Measurements from ENCODE around the gene SPACA6. TPM values are rescaled to one million over a fixed set of nuclear protein-coding genes. Genes with fewer than 3 reads are reported as not detected.

SPACA6 gene
- total RNA-seq, 1 donor from 2014 or later = 27.2 TPM

GRCh38 chr19:51691584-51692428 is 1.3 kb upstream of the SPACA6 start:
- Mint-ChIP-seq H3K4me3 (ENCODE audit: unreplicated experiment) (peak overlapping the region; percentile 83), H3K27ac (ENCODE audit: unreplicated experiment) (peak overlapping the region; percentile 24), H3K9me3 (ENCODE audit: unreplicated experiment) (peaks cover 23% of the 10 kb centered on the region), H3K4me1 (ENCODE audit: low read depth, unreplicated experiment) (peaks cover 21% of the 10 kb centered on the region), H3K36me3 (ENCODE audit: unreplicated experiment) (peaks cover 25% of the 10 kb centered on the region), H3K27me3 (ENCODE audit: unreplicated experiment) (peaks cover 16% of the 10 kb centered on the region)
- TF ChIP-seq, protein P1, sequence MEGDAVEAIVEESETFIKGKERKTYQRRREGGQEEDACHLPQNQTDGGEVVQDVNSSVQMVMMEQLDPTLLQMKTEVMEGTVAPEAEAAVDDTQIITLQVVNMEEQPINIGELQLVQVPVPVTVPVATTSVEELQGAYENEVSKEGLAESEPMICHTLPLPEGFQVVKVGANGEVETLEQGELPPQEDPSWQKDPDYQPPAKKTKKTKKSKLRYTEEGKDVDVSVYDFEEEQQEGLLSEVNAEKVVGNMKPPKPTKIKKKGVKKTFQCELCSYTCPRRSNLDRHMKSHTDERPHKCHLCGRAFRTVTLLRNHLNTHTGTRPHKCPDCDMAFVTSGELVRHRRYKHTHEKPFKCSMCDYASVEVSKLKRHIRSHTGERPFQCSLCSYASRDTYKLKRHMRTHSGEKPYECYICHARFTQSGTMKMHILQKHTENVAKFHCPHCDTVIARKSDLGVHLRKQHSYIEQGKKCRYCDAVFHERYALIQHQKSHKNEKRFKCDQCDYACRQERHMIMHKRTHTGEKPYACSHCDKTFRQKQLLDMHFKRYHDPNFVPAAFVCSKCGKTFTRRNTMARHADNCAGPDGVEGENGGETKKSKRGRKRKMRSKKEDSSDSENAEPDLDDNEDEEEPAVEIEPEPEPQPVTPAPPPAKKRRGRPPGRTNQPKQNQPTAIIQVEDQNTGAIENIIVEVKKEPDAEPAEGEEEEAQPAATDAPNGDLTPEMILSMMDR (IDR thresholded peaks at IDR 0.05; ENCODE audit: partially characterized antibody, unreplicated experiment) = no peak
- DNase-seq = peak; percentile 29

GRCh38 chr19:51692468-51692867 is 662 bp upstream of the SPACA6 start:
- peaks cover 21% of the 10 kb centered on the region for H3K9me3 Mint-ChIP-seq (ENCODE audit: unreplicated experiment)
- H3K27me3 Mint-ChIP-seq (ENCODE audit: unreplicated experiment) = peaks cover 16% of the 10 kb centered on the region
- no peak for DNase-seq
- no peak overlapping the region for H3K27ac Mint-ChIP-seq (ENCODE audit: unreplicated experiment)
- peaks cover 18% of the 10 kb centered on the region for H3K4me1 Mint-ChIP-seq (ENCODE audit: low read depth, unreplicated experiment)
- TF ChIP-seq, protein P1 (IDR thresholded peaks at IDR 0.05; ENCODE audit: partially characterized antibody, unreplicated experiment) = no peak
- H3K36me3 Mint-ChIP-seq (ENCODE audit: unreplicated experiment) = peaks cover 30% of the 10 kb centered on the region
- H3K4me3 Mint-ChIP-seq (ENCODE audit: unreplicated experiment) = no peak overlapping the region

- Mint-ChIP-seq H3K27me3 (ENCODE audit: unreplicated experiment) (peaks cover 8% of the 10 kb centered on the region), H3K36me3 (ENCODE audit: unreplicated experiment) (peaks cover 36% of the 10 kb centered on the region), H3K4me1 (ENCODE audit: low read depth, unreplicated experiment) (peaks cover 12% of the 10 kb centered on the region), H3K27ac (ENCODE audit: unreplicated experiment) (peak overlapping the region; percentile 18), H3K9me3 (ENCODE audit: unreplicated experiment) (peaks cover 19% of the 10 kb centered on the region), H3K4me3 (ENCODE audit: unreplicated experiment) (peak overlapping the region; percentile 25)
- TF ChIP-seq, protein P1 (IDR thresholded peaks at IDR 0.05; ENCODE audit: partially characterized antibody, unreplicated experiment) = no peak
- no peak for DNase-seq
These were observed 689 bp downstream of the SPACA6 start for GRCh38 chr19:51693819-51694218.

DNA sequence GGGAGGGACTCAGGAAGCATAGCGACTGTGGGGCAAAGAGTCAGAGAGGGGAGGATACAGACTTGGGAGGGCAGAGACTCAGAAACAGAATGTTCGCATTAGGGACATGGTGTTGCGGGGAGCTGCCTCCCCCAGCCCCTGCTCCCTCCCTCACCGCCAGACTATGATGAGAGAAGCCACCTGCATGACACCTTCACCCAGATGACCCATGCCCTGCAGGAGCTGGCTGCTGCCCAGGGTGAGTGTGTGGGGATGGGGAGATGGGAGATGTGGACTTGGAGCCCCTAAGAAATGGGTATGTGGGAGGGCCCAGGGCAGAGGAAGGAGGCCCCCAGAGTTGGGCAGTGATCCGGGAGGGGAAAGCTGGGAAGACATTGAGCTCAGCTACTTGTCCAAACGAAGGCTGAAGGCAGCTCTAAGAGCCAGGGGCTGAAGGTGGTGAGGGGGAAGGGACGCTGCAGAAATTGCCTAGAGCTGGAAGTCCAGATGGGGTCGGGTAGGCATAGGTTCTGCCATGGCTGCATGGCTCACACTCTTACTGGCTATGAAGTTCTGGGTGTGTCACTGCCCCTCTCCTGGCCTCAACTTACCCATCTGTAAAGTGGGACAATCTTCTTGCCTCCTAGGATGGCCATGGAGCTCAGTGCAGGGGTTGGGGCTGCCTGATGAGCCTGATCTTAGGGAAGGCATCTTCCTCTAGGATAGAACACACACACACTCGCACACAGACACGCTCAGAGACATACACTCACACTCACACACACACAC is 1.4 kb downstream of the SPACA6 start:
- Mint-ChIP-seq H3K27ac (ENCODE audit: unreplicated experiment) (peak overlapping the region; percentile 18), H3K9me3 (ENCODE audit: unreplicated experiment) (peaks cover 19% of the 10 kb centered on the region), H3K4me3 (ENCODE audit: unreplicated experiment) (no peak overlapping the region), H3K36me3 (ENCODE audit: unreplicated experiment) (peaks cover 36% of the 10 kb centered on the region), H3K27me3 (ENCODE audit: unreplicated experiment) (peaks cover 8% of the 10 kb centered on the region), H3K4me1 (ENCODE audit: low read depth, unreplicated experiment) (peaks cover 12% of the 10 kb centered on the region)
- no peak for DNase-seq
- TF ChIP-seq, protein P1 (IDR thresholded peaks at IDR 0.05; ENCODE audit: partially characterized antibody, unreplicated experiment) = no peak

All from glutamatergic neuron (in vitro differentiated cells).